Stimulated activated CD4-positive, alpha-beta T cell treated with anti-CD3 and anti-CD28 coated beads, Interleukin-1b, Interleukin-23, amount 100 ng/mL, for 48 hours (primary cell): ENCODE data around the gene CSF2RB.

Experiments
- DNase-seq: peaks from one replicate; pipeline ENCODE4 v3.0.0-alpha.2; 2020

The CSF2RB gene

DNA sequence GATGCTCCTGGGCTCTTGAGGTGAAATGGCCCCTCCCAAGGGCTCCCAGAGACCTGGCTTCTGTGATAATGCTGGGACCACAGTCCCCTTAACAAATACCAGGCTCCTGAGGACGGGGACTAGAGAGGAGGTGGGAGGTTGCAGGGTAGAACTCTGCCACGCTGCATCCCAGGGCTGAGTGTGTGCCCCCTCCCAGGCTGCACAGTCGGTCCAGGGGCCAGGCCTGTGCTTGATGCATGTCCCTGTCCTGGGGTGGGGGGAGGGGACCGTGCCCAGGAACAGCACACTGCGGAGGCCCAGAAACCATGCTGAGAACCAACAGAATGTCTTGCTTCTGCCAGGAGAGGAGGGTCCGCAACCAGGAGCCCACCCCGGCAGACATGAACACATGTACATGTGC, 9.3 kb downstream of the CSF2RB start:
- DNase-seq = no peak

DNA sequence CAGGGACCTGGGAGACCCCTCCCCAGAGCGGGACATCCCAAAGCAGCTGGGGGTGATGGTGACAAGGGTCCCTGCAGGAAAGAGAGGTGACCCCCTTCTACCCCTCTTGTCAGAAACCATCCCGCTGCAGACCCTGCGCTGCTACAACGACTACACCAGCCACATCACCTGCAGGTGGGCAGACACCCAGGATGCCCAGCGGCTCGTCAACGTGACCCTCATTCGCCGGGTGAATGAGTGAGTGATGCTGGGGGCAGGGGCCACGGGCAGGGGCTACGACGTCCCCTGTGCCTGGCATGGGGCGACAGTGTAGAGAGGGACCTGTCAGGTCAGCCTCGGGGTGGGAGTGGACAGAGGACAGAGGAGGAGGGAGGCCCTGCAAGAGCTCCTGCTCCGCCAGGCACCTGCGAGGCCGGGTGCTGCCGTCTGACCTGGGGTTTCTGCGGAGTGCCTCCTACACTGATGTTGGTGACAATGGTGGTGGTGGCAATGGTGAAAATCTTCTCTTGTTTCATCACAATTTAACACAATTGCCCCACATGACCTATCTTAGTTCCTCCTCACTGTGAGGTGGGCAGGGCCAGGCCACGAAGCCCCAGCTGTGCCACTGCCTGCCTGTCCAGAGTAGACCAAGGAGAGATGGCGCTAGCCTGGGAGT, 9.8 kb downstream of the CSF2RB start:
- no peak for DNase-seq

DNA sequence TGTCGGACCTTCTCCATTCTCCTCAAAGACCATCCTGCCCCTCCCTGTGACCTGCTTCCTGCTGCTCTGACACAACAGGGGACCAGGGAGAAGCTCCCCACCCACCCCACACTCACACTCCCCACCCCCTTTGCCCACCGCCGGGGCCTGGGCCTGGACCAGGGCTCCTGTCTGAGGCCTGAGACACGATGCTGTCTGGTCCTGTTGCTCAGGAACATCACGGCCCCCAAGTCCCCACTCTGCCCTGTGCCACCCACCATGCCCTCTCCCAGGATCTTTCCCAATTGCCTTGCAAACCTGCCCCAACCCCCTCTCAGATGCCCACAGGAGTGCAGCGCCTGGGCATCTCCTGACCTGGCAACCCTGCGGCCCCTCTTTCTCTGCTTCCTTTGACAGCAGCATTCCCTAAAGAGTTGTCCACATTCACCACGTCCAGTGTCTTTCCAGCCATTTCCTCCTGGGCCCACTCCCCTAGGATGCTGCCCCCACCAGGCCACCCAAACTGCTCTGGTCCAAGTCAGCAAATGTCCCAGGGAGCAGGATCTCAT, 10.8 kb downstream of the CSF2RB start:
- no peak for DNase-seq

DNA sequence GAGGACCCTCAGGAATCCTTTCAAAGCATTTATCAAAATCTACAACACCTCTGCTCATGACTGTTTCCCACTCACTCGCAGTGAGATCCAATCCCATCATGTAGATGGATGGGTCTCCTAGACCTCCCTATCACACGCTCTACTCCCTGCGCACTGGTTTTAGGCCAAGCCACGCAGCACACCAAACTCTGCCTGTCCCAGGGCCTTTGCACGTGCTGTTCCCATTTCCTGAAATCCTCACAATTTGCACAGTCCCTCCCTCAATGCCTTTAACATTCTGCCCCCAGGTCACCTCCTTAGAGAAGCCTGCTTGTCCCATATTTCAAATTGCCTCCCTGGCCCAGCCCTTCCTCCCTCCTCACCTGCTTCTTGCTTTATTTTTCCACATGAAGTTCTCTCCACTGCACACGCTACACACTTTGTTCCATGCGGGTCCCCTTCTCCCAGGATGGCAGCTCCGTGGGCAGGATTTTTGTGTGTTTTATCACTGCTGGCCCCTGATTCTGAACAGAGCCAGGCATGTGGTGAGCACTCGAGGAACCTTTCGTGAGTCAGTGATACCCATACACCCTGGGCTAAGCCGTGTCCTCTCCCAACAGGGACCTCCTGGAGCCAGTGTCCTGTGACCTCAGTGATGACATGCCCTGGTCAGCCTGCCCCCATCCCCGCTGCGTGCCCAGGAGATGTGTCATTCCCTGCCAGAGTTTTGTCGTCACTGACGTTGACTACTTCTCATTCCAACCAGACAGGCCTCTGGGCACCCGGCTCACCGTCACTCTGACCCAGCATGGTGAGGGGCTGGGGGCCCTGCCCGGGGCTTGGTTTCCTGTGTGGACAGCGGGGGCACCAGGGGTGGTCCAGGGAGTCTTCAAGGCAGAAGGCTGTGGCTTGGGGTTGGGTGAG, 12.2 kb downstream of the CSF2RB start:
- no peak for DNase-seq

DNA sequence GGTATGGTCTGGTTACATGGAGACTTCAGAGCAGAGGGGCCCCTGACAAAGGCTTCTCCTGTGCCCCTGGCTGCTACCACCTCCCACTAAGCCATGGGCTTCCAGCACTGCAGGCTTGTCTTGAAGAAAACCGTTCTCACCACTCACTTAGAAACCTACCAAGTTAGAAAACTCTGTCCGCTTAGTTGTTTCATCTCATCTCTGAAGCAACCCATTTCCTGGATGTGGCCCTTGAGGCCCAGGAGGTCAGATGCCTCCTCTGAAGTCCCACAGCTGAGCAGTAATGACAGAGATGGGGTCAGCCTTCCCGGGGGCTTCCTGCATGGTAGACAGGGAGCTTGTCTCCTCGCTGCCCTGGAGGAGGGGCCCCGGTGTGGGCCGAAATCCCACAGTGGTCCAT, 12.9 kb downstream of the CSF2RB start:
- no peak for DNase-seq

DNA sequence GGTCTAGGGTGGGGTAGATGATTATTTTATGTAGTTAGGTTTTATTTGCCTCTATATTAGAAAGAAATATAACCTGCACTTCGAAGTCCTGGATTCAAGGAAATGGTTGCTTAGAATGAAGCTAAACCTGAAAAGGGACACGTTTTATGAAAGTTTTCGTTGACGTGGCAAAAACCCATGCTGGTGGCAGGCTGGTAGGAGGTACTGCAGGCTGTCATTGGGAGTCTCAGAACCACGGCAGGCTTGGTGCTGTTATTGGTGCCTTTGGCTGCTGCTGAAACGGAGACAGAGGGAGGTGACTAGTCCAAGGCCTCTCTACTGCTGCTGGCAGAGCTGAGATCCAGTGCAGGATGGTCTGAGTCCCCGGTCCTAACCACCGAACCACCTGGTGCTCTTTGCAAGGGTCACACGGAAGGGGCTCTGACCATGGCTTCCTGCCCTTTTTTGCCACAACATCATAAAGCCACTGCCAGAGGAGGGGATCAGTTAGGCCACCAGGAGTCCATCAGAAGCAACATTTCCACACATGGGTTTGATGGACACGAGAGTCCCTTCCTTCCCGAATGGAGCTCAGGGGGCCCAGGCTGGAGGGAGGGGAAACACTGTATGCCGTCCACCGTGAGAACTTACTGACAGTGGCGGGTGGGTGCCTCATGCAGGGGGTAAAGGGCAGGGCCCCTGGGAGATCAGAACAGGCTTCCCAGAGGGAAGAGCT, 13.4 kb downstream of the CSF2RB start:
- no peak for DNase-seq

DNA sequence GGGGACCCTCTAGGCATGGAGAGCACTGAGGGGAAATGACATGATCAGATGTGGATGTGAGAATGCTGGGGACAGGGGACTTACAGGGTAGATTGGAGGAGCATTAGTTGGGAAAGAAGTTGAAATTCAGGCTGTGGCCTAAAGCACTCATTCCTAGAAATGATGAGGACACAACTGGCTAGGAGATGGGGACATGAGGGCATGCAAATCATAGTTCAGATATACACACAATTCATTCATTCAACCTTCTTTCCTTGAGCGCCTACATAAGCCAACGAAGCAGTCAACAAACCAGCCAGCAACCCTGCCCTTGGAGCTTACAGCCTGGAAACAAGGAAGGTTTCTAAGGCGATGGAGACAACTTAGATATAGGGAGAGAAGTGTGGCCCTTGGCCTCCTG, 14.2 kb downstream of the CSF2RB start:
- no peak for DNase-seq

DNA sequence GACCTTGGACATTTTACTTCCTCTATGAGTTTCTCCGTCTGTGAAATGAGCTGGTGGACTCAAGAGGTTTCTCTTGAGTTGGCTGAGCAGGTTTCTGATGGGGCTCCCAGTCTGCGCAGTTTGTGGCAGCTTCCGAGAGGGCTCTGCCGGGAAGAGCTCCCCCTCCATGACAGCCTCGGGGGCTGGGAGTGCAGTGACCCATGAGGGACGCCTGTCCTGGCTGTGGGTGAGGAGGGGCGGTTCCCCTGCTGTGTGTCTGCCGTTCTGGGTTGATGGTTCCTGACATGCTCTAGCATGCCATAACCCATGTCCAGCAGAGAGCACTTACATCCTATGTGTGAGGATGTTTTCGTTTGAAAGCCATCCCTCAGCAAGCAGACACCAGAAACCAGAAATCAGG, 14.8 kb downstream of the CSF2RB start:
- no peak for DNase-seq

DNA sequence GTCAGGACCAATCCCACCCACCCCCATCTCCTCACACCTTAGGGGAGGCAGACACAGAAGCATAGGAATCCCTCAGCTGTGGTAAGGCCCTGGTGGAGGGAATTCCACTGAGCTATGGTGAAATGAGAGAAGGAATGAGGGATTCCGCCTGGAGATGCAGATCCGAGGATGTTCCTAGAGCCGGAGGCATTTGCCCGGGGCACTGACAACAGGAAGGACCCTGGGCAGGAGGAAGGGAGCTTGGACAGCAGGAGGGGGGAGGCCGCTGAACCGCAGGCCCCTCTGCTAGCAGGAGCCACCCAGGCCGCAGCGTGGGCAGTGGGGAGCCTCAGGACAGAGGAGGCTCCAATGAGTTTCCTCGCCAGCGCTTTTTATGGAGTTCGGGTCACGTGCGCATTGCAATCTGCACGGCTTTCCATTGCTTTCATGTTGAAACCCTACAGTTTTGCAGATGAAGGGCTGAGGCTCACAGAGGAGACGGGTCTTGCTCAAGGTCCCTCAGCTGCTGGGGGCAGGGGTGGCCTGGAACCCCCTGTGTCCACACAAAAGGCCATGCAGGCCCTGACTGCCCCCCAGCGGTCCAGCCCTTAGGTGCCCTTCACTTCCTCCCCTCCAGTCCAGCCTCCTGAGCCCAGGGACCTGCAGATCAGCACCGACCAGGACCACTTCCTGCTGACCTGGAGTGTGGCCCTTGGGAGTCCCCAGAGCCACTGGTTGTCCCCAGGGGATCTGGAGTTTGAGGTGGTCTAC, 15.5 kb downstream of the CSF2RB start:
- DNase-seq = no peak

DNA sequence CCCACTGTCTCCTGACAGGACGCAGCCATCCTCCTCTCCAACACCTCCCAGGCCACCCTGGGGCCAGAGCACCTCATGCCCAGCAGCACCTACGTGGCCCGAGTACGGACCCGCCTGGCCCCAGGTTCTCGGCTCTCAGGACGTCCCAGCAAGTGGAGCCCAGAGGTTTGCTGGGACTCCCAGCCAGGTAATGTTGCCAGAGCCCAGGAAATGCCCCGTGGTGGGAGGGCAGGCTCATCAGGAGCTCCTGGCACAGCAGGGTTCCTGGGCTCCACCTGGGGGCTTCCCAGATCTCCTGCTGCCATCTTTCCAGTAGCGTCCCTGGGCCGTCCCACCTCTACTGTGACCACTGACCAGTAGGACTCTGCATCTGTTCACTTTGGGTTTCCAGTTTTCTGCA, 16.2 kb downstream of the CSF2RB start:
- no peak for DNase-seq

DNA sequence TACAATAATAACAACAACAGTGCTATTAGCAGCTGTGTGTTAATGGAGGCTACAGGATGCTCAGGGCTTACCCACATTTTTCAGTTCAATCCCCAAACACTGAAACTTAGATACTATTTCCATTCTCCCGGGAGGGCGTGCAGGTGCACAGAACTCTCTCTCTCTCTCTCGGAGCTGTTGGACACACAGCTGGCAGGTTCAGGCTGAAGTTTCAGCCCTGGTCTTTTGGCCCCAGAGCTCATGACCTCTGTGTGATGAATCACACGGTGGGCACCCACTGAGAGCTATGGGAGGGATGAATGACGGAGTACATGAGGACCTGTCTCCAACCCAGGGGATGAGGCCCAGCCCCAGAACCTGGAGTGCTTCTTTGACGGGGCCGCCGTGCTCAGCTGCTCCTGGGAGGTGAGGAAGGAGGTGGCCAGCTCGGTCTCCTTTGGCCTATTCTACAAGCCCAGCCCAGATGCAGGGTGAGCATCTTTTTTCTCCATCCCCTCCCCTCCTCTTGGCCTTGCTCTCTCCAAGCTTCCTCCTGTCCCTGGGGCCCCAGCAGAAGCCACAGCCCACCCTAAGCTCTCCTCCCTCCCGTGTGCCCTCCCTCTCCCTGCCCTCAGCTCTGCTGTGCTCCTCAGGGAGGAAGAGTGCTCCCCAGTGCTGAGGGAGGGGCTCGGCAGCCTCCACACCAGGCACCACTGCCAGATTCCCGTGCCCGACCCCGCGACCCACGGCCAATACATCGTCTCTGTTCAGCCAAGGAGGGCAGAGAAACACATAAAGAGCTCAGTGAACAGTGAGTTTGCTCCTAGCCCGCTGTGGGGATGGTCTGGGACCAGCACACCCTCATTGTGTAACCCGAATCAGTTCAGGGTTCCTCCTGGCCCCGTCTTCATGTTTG, 16.9 kb downstream of the CSF2RB start:
- DNase-seq = no peak

DNA sequence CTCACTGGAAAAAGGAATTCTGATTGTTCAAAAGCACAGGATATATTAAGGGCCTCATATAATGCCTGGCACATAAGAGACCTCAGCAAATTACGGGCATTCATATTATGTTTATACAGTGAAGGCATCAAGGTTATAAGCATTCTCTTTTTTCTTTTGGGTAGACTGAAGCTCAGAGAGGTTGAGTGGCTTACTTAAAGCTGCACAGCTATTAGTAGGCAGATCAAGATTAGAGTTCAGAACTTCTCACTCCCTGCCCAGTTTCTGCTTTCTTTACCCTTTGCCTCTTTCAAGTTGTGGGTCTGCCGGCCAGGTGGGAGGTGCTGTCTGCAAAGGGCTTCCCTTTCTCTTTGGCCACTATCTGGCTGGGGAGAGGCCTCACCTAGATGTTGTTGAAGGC, 18.0 kb downstream of the CSF2RB start:
- no peak for DNase-seq

DNA sequence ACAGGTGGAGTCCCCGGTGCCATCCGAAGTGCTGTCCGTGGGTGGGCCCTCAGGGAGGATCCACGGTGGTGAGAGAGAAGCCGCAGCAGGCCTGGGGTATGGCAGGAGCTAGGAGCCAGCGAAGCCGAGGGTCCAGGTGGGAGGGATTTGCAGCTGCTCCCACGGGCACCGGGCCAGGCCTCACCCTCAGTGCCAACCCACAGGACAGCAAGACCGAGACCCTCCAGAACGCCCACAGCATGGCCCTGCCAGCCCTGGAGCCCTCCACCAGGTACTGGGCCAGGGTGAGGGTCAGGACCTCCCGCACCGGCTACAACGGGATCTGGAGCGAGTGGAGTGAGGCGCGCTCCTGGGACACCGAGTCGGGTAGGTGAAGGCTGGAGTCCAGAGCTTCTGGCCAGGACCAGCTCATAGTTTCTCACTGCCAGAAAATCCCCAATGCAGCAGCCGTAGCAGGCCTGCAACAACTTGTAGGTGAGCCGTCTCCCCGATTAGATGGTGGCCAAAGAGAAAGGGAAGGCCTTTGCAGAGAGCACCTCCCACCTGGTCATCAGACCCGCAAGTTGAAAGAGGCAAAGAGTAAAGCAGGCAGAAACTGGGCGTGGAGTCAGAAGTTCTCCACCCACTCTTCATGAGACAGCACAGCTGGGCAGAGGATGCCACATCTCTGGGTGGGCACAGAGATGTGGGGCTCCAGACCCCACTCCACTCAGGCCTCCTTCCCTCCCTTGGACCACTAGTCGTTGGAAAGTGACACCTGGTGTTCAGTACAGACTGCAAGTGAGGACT, 20.4 kb downstream of the CSF2RB start:
- no peak for DNase-seq

DNA sequence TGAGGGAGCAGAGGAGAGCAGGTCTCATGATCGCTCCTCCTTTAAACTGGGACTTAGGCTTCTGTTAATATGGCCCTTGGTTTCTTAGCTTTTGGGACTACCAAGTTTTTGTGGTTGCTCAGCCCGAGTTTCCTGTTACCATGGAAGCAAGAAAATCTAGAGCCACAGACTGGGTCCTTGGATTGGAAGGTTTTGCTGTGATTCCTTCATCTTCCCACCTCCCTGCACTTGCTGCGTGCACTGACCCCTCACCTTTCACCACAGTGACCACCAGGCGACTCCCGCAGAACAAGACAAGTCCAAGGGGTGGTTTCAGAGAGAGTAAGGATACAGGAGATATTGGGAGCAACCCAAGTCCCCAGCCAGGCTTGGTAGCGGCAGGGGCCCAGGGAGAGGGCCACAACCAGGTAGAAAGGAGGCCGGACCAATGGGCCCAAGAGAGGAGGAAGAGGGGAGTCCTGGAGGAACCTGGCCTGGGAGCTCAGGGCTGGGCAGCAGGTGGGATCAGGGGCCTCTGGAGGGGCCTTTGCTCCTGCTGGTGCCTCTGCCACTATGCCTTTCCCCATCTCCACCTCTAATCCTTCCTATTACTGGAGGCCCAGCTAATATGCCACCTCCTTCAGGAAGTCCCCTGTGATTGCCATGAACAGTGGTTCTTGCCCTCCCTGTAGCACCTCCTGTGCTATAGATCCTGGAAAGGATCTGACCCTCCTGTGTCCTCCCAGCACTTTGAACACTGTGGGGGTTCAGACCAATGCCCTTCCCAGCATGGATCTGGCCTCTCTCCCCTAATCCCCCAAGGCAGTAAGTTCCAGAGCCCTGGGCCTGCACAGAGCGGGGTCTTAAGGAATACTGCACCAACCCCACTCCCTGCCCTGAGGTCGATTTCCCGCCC, 21.2 kb downstream of the CSF2RB start:
- no peak for DNase-seq

DNA sequence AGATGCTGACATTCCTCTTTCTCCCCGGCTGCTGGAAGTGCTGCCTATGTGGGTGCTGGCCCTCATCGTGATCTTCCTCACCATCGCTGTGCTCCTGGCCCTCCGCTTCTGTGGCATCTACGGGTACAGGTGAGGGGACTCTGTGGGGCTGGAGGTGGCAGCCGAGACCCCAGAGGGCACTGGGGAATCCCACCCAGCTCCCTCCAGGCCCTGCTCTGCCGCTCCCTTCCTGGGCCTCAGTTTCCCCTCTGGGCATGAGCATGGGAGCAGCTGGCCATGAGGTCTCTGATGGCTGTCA, 21.8 kb downstream of the CSF2RB start:
- DNase-seq = no peak

DNA sequence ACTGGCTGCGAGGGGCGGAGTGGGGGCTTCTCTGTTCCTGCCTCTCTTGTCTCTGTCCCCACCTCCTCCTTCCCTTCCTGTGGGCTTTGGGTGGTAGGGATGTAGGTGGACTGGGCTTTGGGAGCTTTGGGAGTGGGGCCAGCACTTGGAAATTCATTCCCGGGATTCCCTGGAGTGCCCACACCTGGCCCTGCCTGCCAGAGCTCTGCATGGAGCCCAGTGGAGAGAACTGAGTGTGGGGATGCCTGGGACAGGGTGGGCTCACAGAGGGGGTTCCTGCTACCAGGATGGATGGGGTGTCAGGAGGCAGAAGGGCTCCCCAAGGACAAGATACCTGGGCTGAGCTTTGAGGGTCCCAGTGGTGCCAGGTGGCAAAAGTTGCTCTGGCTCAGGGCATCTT, 22.3 kb downstream of the CSF2RB start:
- no peak for DNase-seq

DNA sequence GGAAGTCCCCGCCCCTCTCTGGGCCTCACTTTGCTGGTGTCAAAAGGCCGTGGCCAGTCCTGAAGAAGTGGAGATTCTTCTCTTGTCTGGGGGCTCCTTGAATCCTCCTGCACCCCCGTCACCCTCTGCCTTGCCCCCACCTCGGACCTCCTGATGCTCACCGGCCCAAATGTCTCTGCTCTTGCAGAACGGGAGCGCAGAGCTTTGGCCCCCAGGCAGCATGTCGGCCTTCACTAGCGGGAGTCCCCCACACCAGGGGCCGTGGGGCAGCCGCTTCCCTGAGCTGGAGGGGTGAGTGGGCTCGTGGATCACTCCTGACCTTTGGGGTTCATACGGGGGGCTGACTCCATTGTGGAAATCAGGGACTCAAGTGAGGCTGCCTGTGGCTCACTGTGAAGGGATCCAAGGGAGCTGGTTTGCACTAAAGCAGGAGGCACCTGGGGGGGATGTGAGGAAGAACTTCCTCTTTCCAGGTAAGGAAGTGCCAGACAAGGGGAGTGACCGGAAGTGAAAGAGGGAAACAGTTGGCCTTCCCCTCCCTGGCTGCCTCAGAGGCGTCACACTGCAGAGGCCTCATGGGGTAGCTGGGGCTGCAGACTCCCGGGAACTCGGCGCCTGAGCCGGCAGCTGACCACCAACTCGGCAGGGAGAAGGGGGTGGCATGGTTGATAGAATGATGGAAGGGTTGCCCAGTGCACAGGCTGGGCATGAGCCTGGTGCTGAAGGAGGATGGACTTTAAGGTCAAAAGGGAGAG, 23.1 kb downstream of the CSF2RB start:
- no peak for DNase-seq

DNA sequence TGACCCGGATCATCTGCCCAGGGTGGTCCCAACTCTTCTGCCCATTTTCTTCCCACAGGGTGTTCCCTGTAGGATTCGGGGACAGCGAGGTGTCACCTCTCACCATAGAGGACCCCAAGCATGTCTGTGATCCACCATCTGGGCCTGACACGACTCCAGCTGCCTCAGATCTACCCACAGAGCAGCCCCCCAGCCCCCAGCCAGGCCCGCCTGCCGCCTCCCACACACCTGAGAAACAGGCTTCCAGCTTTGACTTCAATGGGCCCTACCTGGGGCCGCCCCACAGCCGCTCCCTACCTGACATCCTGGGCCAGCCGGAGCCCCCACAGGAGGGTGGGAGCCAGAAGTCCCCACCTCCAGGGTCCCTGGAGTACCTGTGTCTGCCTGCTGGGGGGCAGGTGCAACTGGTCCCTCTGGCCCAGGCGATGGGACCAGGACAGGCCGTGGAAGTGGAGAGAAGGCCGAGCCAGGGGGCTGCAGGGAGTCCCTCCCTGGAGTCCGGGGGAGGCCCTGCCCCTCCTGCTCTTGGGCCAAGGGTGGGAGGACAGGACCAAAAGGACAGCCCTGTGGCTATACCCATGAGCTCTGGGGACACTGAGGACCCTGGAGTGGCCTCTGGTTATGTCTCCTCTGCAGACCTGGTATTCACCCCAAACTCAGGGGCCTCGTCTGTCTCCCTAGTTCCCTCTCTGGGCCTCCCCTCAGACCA, 24.0 kb downstream of the CSF2RB start:
- no peak for DNase-seq

DNA sequence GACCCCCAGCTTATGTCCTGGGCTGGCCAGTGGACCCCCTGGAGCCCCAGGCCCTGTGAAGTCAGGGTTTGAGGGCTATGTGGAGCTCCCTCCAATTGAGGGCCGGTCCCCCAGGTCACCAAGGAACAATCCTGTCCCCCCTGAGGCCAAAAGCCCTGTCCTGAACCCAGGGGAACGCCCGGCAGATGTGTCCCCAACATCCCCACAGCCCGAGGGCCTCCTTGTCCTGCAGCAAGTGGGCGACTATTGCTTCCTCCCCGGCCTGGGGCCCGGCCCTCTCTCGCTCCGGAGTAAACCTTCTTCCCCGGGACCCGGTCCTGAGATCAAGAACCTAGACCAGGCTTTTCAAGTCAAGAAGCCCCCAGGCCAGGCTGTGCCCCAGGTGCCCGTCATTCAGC, 24.6 kb downstream of the CSF2RB start:
- no peak for DNase-seq
